SK-N-SH (cell line): ENCODE measurements around the gene CNTFR. TPM values are rescaled to one million over a fixed set of nuclear protein-coding genes. Genes with fewer than 3 reads are reported as not detected.

Experiments used
- CTCF ChIA-PET: fragments of 300-600, 350-600 bp; formaldehyde crosslinking; extraction: SDS; loops from one replicate; lab custom pipeline; 2021; lab: Yijun Ruan, JAX
- POLR2A ChIA-PET: fragments of 350-600 bp; sonication (Branson Sonifier 250); formaldehyde crosslinking; extraction: SDS; loops from one replicate; lab custom pipeline; 2020; ENCODE audit warnings: antibody characterized with exemption, inconsistent platforms; lab: Yijun Ruan, JAX
- DNase-seq: peaks from one replicate; pipeline ENCODE4 v3.0.0; 2012
- H2AFZ ChIP-seq: fragments of 200-600 bp; sonication (generic); 2 replicates; pipeline ENCODE4 v1.8.1; 2016; ENCODE audit warnings: antibody characterized with exemption, mild to moderate bottlenecking, low read depth
- H3F3A ChIP-seq: fragments of 200-600 bp; sonication (generic); replicated peaks from 2 replicates; pipeline ENCODE3; 2016; ENCODE audit warnings: antibody characterized with exemption, mild to moderate bottlenecking; ENCODE audit not compliant: insufficient read depth
- H3K27ac ChIP-seq, 2 experiments: fragments of 200-500 bp in 1 of 2; fragments of 200-600 bp in 1 of 2; sonication (Bioruptor generic) in 1 of 2; sonication (generic), shearing (Covaris generic) in 1 of 2; 2 replicates each; pipeline versions ENCODE4 v1.5.1 to v1.6.1; 2014 to 2016; ENCODE audit warnings: low read depth in 2 of 2, inconsistent platforms in 1 of 2, low read length in 1 of 2, mild to moderate bottlenecking in 1 of 2, mixed read lengths in 1 of 2
- H3K27me3 ChIP-seq: fragments of 200-600 bp; sonication (generic), shearing (Covaris generic); 2 replicates; pipeline ENCODE4 v1.6.1; 2016; ENCODE audit warnings: mixed run types; ENCODE audit not compliant: insufficient read depth
- H3K36me3 ChIP-seq, 2 experiments: fragments of 200-500 bp in 1 of 2; fragments of 200-600 bp in 1 of 2; sonication (Bioruptor generic) in 1 of 2; sonication (generic) in 1 of 2; replicated peaks in 1 of 2; 2 replicates each; pipeline versions ENCODE3 to v1.5.1; 2014 to 2016; ENCODE audit warnings: low read length in 1 of 2, mild to moderate bottlenecking in 1 of 2; ENCODE audit not compliant: insufficient read depth in 2 of 2, control insufficient read depth in 1 of 2
- H3K4me1 ChIP-seq, 2 experiments: fragments of 200-500 bp in 1 of 2; fragments of 200-600 bp in 1 of 2; sonication (Bioruptor generic) in 1 of 2; sonication (generic), shearing (Covaris generic) in 1 of 2; 2 replicates each; pipeline versions ENCODE4 v1.5.1 to v1.6.1; 2014 to 2016; ENCODE audit warnings: low read depth in 1 of 2, low read length in 1 of 2, mixed run types in 1 of 2; ENCODE audit not compliant: insufficient read depth in 2 of 2, control insufficient read depth in 1 of 2
- H3K4me2 ChIP-seq: fragments of 200-600 bp; sonication (generic), shearing (Covaris generic); 2 replicates; pipeline ENCODE4 v1.6.1; 2017; ENCODE audit warnings: mixed run types
- H3K4me3 ChIP-seq, 2 experiments: fragments of 200-500 bp in 1 of 2; fragments of 200-600 bp in 1 of 2; sonication (Bioruptor generic) in 1 of 2; sonication (generic), shearing (Covaris generic) in 1 of 2; 2 replicates each; pipeline versions ENCODE4 v1.5.1 to v1.8.1; 2014 to 2016; ENCODE audit warnings: low read depth in 2 of 2, inconsistent platforms in 1 of 2, low read length in 1 of 2, mild to moderate bottlenecking in 1 of 2, mixed read lengths in 1 of 2, moderate library complexity in 1 of 2
- H3K79me2 ChIP-seq: fragments of 200-600 bp; sonication (generic); 2 replicates; pipeline ENCODE4 v1.8.1; 2017; ENCODE audit warnings: mild to moderate bottlenecking; ENCODE audit not compliant: insufficient read depth
- H3K9ac ChIP-seq: fragments of 200-600 bp; sonication (generic); 2 replicates; pipeline ENCODE4 v1.6.1; 2017; ENCODE audit warnings: mixed run types
- H3K9me2 ChIP-seq: fragments of 200-600 bp; sonication (generic); 2 replicates; pipeline ENCODE4 v1.6.1; 2017; ENCODE audit warnings: mixed run types
- H3K9me3 ChIP-seq: fragments of 200-600 bp; sonication (generic); 2 replicates; pipeline ENCODE4 v1.6.1; 2017; ENCODE audit warnings: mixed run types, mild to moderate bottlenecking, moderate library complexity
- H4K20me1 ChIP-seq: fragments of 200-600 bp; sonication (generic); 2 replicates; pipeline ENCODE4 v1.6.1; 2017; ENCODE audit warnings: mild to moderate bottlenecking, mixed run types; ENCODE audit not compliant: insufficient read depth
- CHD2 ChIP-seq: fragments of 150-350 bp; IDR thresholded peaks from 2 replicates; pipeline ENCODE4 v1.6.1; 2018; ENCODE audit warnings: low read length; ENCODE audit not compliant: partially characterized antibody
- ELF1 ChIP-seq: IDR thresholded peaks from 2 replicates; pipeline ENCODE4 v1.4.0; 2012
- EP300 ChIP-seq, 2 experiments: IDR thresholded peaks; 2 replicates each; pipeline versions ENCODE4 v1.4.0 to v1.6.1; 2012; ENCODE audit warnings: borderline replicate concordance in 1 of 2, low read depth in 1 of 2, low read length in 1 of 2
- FOXJ3 ChIP-seq: sonication (generic); formaldehyde crosslinking; IDR thresholded peaks from 2 replicates; pipeline ENCODE4 v1.5.1; 2020; ENCODE audit warnings: mild to moderate bottlenecking, missing genetic modification reagents
- GATA2 ChIP-seq: sonication (generic); formaldehyde crosslinking; IDR thresholded peaks from 2 replicates; pipeline ENCODE4 v1.5.0; 2020; ENCODE audit warnings: mild to moderate bottlenecking, missing genetic modification reagents
- IRF3 ChIP-seq: fragments of 150-350 bp; IDR thresholded peaks from 2 replicates; pipeline ENCODE4 v1.6.1; 2016; ENCODE audit warnings: mild to moderate bottlenecking, low read depth, low read length
- JUND ChIP-seq: IDR thresholded peaks from 2 replicates; pipeline ENCODE4 v1.4.0; 2012
- MAX ChIP-seq: IDR thresholded peaks from 2 replicates; pipeline ENCODE4 v1.4.0; 2012; ENCODE audit warnings: low read depth
- MXI1 ChIP-seq: IDR thresholded peaks from 2 replicates; pipeline ENCODE4 v1.6.1; 2012; ENCODE audit warnings: mild to moderate bottlenecking, low read depth, low read length, improper control_type of control experiment
- NFIC ChIP-seq: IDR thresholded peaks from 2 replicates; pipeline ENCODE4 v1.4.0; 2012; ENCODE audit warnings: borderline replicate concordance
- POLR2AphosphoS5 ChIP-seq: IDR thresholded peaks from 2 replicates; pipeline ENCODE4 v1.6.1; 2012; ENCODE audit warnings: low read depth, low read length
- RCOR1 ChIP-seq: fragments of 150-350 bp; IDR thresholded peaks from 2 replicates; pipeline ENCODE4 v1.6.1; 2017; ENCODE audit warnings: antibody characterized with exemption, low read length
- SIN3A ChIP-seq: IDR thresholded peaks from 2 replicates; pipeline ENCODE4 v1.6.1; 2012; ENCODE audit warnings: low read depth, mild to moderate bottlenecking, low read length, moderate library complexity, borderline replicate concordance
- SMC3 ChIP-seq: IDR thresholded peaks from 2 replicates; pipeline ENCODE4 v1.6.1; 2012; ENCODE audit warnings: low read depth, low read length, improper control_type of control experiment
- TCF12 ChIP-seq: IDR thresholded peaks from 2 replicates; pipeline ENCODE4 v1.4.0; 2012
- TEAD4 ChIP-seq: IDR thresholded peaks from 2 replicates; pipeline ENCODE4 v1.4.0; 2012; ENCODE audit warnings: mild to moderate bottlenecking, borderline replicate concordance; ENCODE audit not compliant: insufficient read depth
- USF1 ChIP-seq: IDR thresholded peaks from 2 replicates; pipeline ENCODE4 v1.4.0; 2012; ENCODE audit warnings: low read depth, borderline replicate concordance
- ZBTB33 ChIP-seq: IDR thresholded peaks from 2 replicates; pipeline ENCODE4 v1.4.0; 2012; ENCODE audit warnings: low read depth, borderline replicate concordance
- whole genome bisulfite sequencing: methylation state at CpG from one replicate; pipeline ENCODE4 v1.1.6; 2017; ENCODE audit warnings: low lambda C conversion rate; 5-methylcytosine and 5-hydroxymethylcytosine counted together
- polyA plus RNA-seq, 3 experiments: library from polyadenylated mRNA; depleted of rRNA; stranded (reverse); fragments of >200 nt; gene quantifications; 2 replicates each; pipeline ENCODE4 v1.2.3, GENCODE V29; 2012

Gene CNTFR
- polyA plus RNA-seq, 1 of the 3 experiments (the other 2 are of a cell fraction) = 1.8 TPM

- Histone ChIP-seq H3K9me3 (no peaks in the 10 kb centered on the region), H3F3A (no peaks in the 10 kb centered on the region), H3K79me2 (no peaks in the 10 kb centered on the region), H3K27me3 (no peaks in the 10 kb centered on the region; the same call in 1 of the 2 replicates), H3K4me2 (no peak overlapping the region), H3K4me3 (no peak overlapping the region), H2AFZ (no peak overlapping the region), H4K20me1 (no peaks in the 10 kb centered on the region), H3K36me3 (no peaks in the 10 kb centered on the region), H3K4me1 (peaks cover 0 to 6% of the 10 kb centered on the region in 2 experiments; a peak in 1 of 4 replicates), H3K9ac (no peak overlapping the region), H3K27ac (no peak overlapping the region), H3K9me2 (no peaks in the 10 kb centered on the region)
- ChIA-PET CTCF (interaction anchor here (1.1 to 9.5 kb wide), 7 partner anchors 13 to 102 kb away, joined by 3 to 155 read pairs (median 14); no protein-coding TSS in a partner anchor), POLR2A (no interaction called here)
- no peak for TF ChIP-seq POLR2AphosphoS5
- TF ChIP-seq MXI1 = no peak
- no peak for TF ChIP-seq TEAD4
- TF ChIP-seq NFIC = no peak
- no peak for TF ChIP-seq TCF12
- TF ChIP-seq RCOR1 = no peak
- no peak for TF ChIP-seq EP300 (IDR thresholded peaks at IDR 0.05; ENCODE audit: borderline replicate concordance in 1 of 2, low read depth in 1 of 2, low read length in 1 of 2)
- no peak for TF ChIP-seq ELF1
- TF ChIP-seq CHD2 = no peak
- no peak for TF ChIP-seq SMC3
- TF ChIP-seq USF1 = no peak
- TF ChIP-seq MAX = no peak
- no peak for TF ChIP-seq ZBTB33
- TF ChIP-seq GATA2 = no peak
- TF ChIP-seq JUND = no peak
- no peak for TF ChIP-seq FOXJ3
- no peak for TF ChIP-seq SIN3A
- no peak for TF ChIP-seq IRF3
- 58% methylated on average over 5 of the region's 5 CpGs for WGBS
- no peak for DNase-seq
Measured at GRCh38 chr9:34505370-34506120, 84.0 kb downstream of the CNTFR start.
